HL-60 (cell line): Measurements from ENCODE around the gene NEK9.

Experiments used
- DNase-seq, 2 experiments: peaks; one replicate each; pipeline ENCODE4 v3.0.0-alpha.2; 2010 to 2020; ENCODE audit warnings: low read depth in 1 of 2, low spot score in 1 of 2
- H3K27ac ChIP-seq: fragments of 250-450 bp; sonication (Bioruptor Pico); replicated peaks from 2 replicates; pipeline ENCODE4 v1.5.1; 2020; ENCODE audit warnings: mild to moderate bottlenecking, moderate library complexity
- H3K27me3 ChIP-seq: fragments of 250-450 bp; sonication (Bioruptor Pico); 2 replicates; pipeline ENCODE4 v1.5.1; 2021; ENCODE audit warnings: mild to moderate bottlenecking, moderate library complexity; ENCODE audit not compliant: insufficient read depth, poor library complexity, severe bottlenecking
- H3K4me3 ChIP-seq: replicated peaks from 2 replicates; pipeline ENCODE4 v1.5.1; 2011; ENCODE audit warnings: mild to moderate bottlenecking, control low read depth, low read length; ENCODE audit not compliant: insufficient read depth
- GABPA ChIP-seq: IDR thresholded peaks from 2 replicates; pipeline ENCODE4 v1.6.1; 2012; ENCODE audit warnings: low read depth
- POLR2AphosphoS5 ChIP-seq: IDR thresholded peaks from 2 replicates; pipeline ENCODE4 v1.6.1; 2012; ENCODE audit warnings: low read depth
- SPI1 ChIP-seq: IDR thresholded peaks from 2 replicates; pipeline ENCODE4 v1.6.1; 2012; ENCODE audit warnings: low read depth, mild to moderate bottlenecking, borderline replicate concordance
- TF ChIP-seq, protein P1 (sequence below): IDR thresholded peaks from 2 replicates; pipeline ENCODE4 v1.6.1; 2012; ENCODE audit warnings: low read depth; ENCODE audit not compliant: insufficient replicate concordance
- TF ChIP-seq, protein P2 (sequence below): IDR thresholded peaks from one replicate; pipeline ENCODE4 v1.5.1; 2011; ENCODE audit warnings: low read length, control low read depth, inconsistent platforms; ENCODE audit not compliant: insufficient read depth

Gene NEK9

DNA sequence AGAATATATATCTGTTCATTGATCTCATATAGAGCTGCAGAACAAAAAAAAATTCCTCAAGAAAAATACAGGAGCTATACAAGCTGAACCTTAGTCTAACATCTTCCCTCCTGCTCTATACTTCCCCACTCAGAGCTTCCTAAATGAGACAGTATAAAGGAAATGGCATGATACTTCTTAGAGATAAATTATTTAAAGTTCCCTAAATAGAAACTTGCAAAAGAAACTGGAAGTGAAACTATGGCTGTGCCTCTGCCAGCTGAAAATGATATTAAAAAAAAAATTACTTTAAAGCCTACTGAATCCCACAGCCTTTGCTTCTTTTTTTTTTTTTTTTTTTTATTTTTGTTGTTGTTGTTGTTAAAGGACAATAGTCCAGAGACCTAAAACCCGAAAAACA lies 11.6 kb upstream of the NEK9 start:
- no peak overlapping the region for H3K27ac ChIP-seq
- no peaks in the 10 kb centered on the region for H3K27me3 ChIP-seq
- DNase-seq, result no peak
- no peak for TF ChIP-seq GABPA
- TF ChIP-seq, protein P1, sequence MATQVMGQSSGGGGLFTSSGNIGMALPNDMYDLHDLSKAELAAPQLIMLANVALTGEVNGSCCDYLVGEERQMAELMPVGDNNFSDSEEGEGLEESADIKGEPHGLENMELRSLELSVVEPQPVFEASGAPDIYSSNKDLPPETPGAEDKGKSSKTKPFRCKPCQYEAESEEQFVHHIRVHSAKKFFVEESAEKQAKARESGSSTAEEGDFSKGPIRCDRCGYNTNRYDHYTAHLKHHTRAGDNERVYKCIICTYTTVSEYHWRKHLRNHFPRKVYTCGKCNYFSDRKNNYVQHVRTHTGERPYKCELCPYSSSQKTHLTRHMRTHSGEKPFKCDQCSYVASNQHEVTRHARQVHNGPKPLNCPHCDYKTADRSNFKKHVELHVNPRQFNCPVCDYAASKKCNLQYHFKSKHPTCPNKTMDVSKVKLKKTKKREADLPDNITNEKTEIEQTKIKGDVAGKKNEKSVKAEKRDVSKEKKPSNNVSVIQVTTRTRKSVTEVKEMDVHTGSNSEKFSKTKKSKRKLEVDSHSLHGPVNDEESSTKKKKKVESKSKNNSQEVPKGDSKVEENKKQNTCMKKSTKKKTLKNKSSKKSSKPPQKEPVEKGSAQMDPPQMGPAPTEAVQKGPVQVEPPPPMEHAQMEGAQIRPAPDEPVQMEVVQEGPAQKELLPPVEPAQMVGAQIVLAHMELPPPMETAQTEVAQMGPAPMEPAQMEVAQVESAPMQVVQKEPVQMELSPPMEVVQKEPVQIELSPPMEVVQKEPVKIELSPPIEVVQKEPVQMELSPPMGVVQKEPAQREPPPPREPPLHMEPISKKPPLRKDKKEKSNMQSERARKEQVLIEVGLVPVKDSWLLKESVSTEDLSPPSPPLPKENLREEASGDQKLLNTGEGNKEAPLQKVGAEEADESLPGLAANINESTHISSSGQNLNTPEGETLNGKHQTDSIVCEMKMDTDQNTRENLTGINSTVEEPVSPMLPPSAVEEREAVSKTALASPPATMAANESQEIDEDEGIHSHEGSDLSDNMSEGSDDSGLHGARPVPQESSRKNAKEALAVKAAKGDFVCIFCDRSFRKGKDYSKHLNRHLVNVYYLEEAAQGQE, result no peak
- TF ChIP-seq POLR2AphosphoS5, result no peak
- TF ChIP-seq SPI1, result no peak; the same call in 1 of the 2 replicates
- TF ChIP-seq, protein P2, sequence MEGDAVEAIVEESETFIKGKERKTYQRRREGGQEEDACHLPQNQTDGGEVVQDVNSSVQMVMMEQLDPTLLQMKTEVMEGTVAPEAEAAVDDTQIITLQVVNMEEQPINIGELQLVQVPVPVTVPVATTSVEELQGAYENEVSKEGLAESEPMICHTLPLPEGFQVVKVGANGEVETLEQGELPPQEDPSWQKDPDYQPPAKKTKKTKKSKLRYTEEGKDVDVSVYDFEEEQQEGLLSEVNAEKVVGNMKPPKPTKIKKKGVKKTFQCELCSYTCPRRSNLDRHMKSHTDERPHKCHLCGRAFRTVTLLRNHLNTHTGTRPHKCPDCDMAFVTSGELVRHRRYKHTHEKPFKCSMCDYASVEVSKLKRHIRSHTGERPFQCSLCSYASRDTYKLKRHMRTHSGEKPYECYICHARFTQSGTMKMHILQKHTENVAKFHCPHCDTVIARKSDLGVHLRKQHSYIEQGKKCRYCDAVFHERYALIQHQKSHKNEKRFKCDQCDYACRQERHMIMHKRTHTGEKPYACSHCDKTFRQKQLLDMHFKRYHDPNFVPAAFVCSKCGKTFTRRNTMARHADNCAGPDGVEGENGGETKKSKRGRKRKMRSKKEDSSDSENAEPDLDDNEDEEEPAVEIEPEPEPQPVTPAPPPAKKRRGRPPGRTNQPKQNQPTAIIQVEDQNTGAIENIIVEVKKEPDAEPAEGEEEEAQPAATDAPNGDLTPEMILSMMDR, result no peak
- no peak overlapping the region for H3K4me3 ChIP-seq

DNA sequence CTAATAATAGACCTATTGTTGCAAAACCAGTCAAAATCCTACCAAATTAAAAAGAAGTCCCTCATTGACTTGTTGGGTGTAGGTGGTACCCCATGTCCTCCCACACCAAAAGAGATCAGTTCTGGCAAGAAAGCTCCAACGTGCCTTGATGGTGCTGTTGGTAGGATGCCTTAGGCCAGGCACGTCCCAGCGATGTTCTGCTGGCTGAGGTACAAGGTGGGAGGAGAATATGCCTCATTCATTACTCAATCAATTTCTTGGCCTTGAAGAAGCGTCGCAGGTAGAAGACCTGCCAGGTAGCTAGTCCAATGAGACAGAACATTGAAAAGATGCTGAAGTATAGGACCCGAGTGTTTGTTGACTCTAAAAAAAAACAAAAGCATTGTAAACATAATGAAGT lies 7.8 kb upstream of the NEK9 start:
- Histone ChIP-seq H3K4me3 (no peak overlapping the region), H3K27me3 (no peaks in the 10 kb centered on the region), H3K27ac (no peak overlapping the region)
- TF ChIP-seq, protein P2, result no peak
- no peak for TF ChIP-seq GABPA
- TF ChIP-seq POLR2AphosphoS5, result no peak
- TF ChIP-seq, protein P1, result no peak
- TF ChIP-seq SPI1, result no peak
- no peak for DNase-seq

DNA sequence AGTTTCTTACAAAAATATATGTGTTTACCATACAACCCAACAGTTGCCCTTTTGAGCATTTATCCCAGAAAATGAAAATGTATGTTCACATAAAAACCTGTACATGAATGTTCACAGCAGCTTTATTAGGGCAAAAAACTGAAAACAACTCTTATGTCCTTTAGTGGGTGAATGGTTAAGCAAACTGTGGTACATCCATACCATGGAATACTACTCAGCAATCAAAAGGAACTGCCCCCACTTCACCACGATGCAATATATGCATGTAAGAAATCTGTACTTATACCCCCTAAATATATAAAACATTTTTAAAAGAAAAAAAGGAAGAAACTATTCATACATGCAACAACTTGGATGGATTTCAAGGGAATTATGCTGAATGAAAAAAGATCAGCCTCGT lies 6.7 kb upstream of the NEK9 start:
- Histone ChIP-seq H3K27ac (no peak overlapping the region), H3K4me3 (no peak overlapping the region), H3K27me3 (no peaks in the 10 kb centered on the region)
- TF ChIP-seq, protein P1, result no peak
- TF ChIP-seq POLR2AphosphoS5 (no peak), GABPA (no peak), SPI1 (no peak)
- TF ChIP-seq, protein P2, result no peak
- no peak for DNase-seq
